COR-L47 (cell line): ENCODE results near the gene VPS18.

Source experiments
- DNase-seq: peaks from one replicate; lab custom pipeline; 2025; lab: John Stamatoyannopoulos, UW

The VPS18 gene

GRCh38 chr15:40937762-40938535 lies 43.7 kb downstream of the VPS18 start:
- peak; percentile 52 for DNase-seq

GRCh38 chr15:40938536-40938870 lies 44.3 kb downstream of the VPS18 start:
- no peak for DNase-seq

GRCh38 chr15:40940296-40940801 lies 46.1 kb downstream of the VPS18 start:
- DNase-seq = no peak

GRCh38 chr15:40941068-40941527 lies 46.8 kb downstream of the VPS18 start:
- DNase-seq = no peak

GRCh38 chr15:40941528-40942336 lies 47.5 kb downstream of the VPS18 start:
- peak; percentile 75 for DNase-seq

GRCh38 chr15:40942337-40942854 lies 48.1 kb downstream of the VPS18 start:
- DNase-seq = no peak

- DNase-seq = no peak
Observed at GRCh38 chr15:40942878-40943277, 48.6 kb downstream of the VPS18 start.

GRCh38 chr15:40943764-40944365 lies 49.6 kb downstream of the VPS18 start:
- no peak for DNase-seq

- peak; percentile 76 for DNase-seq
Observed at GRCh38 chr15:40944510-40945296, 50.5 kb downstream of the VPS18 start.

GRCh38 chr15:40948706-40949473 lies 54.6 kb downstream of the VPS18 start:
- DNase-seq = no peak

- no peak for DNase-seq
Observed at GRCh38 chr15:40949756-40950207, 55.5 kb downstream of the VPS18 start.

GRCh38 chr15:40951764-40952163 lies 57.5 kb downstream of the VPS18 start:
- no peak for DNase-seq

- no peak for DNase-seq
Observed at GRCh38 chr15:40952301-40952900, 58.2 kb downstream of the VPS18 start.

- DNase-seq = peak; percentile 97
Observed at GRCh38 chr15:40952901-40953712, 58.9 kb downstream of the VPS18 start, which contains the start of gene CHAC1. Gene CHAC1, plus strand, starts transcription at chr15:40953471. Its CDS starts 113 bp downstream, at chr15:40953584.
